Ramos (cell line): Measurements from ENCODE around the gene STK33.

ENCODE experiments used
- in situ Hi-C: fragments of 300-500 bp; cut with MboI; formaldehyde crosslinking; loops from one replicate; pipeline ENCODE4 v1.14.3; 2022; ENCODE audit warnings: low sequenced_read_pairs; ENCODE audit not compliant: unreplicated experiment

STK33 gene

GRCh38 chr11:8593935-8594909 lies at the start of gene STK33:
Gene STK33, minus strand, starts transcription at chr11:8594228. Its CDS starts 119,323 bp downstream, at chr11:8474905.
- in situ Hi-C loops = no loop called here

- in situ Hi-C loops = no loop called here
Observed at GRCh38 chr11:8642196-8642841, 48.3 kb upstream of the STK33 start.

GRCh38 chr11:8641332-8641731 lies 47.3 kb upstream of the STK33 start:
- in situ Hi-C loops = no loop called here

GRCh38 chr11:8640267-8640906 lies 46.4 kb upstream of the STK33 start:
- in situ Hi-C loops = no loop called here

GRCh38 chr11:8639655-8640054 lies 45.6 kb upstream of the STK33 start:
- in situ Hi-C loops = no loop called here

GRCh38 chr11:8638300-8638699 lies 44.3 kb upstream of the STK33 start:
- in situ Hi-C loops = no loop called here

GRCh38 chr11:8636127-8636526 lies 42.1 kb upstream of the STK33 start:
- in situ Hi-C loops = no loop called here

GRCh38 chr11:8634498-8634897 lies 40.5 kb upstream of the STK33 start:
- in situ Hi-C loops = no loop called here

GRCh38 chr11:8631395-8632118 lies 37.5 kb upstream of the STK33 start:
- in situ Hi-C loops = no loop called here

- in situ Hi-C loops = no loop called here
Observed at GRCh38 chr11:8624698-8625097, 30.7 kb upstream of the STK33 start.

GRCh38 chr11:8621147-8621546 lies 27.1 kb upstream of the STK33 start:
- in situ Hi-C loops = no loop called here

GRCh38 chr11:8617063-8617462 lies 23.0 kb upstream of the STK33 start:
- in situ Hi-C loops = no loop called here

- in situ Hi-C loops = no loop called here
Observed at GRCh38 chr11:8615291-8616032, 21.4 kb upstream of the STK33 start.

- in situ Hi-C loops = no loop called here
Observed at GRCh38 chr11:8614497-8614896, 20.5 kb upstream of the STK33 start.

- in situ Hi-C loops = no loop called here
Observed at GRCh38 chr11:8613036-8613435, 19.0 kb upstream of the STK33 start.

- in situ Hi-C loops = no loop called here
Observed at GRCh38 chr11:8612522-8612921, 18.5 kb upstream of the STK33 start.

GRCh38 chr11:8610532-8611116 lies 16.6 kb upstream of the STK33 start:
- in situ Hi-C loops = no loop called here

GRCh38 chr11:8608652-8609051 lies 14.6 kb upstream of the STK33 start:
- in situ Hi-C loops = no loop called here

GRCh38 chr11:8605971-8606563 lies 12.0 kb upstream of the STK33 start:
- in situ Hi-C loops = no loop called here
